ENCODE measurements around the gene CRB2. TPM values are rescaled to one million over a fixed set of nuclear protein-coding genes. Genes with fewer than 3 reads are reported as not detected.

The CRB2 gene
- total RNA-seq, 2 experiments from 2014 or later: 0.03 TPM; not detected in 1

DNA sequence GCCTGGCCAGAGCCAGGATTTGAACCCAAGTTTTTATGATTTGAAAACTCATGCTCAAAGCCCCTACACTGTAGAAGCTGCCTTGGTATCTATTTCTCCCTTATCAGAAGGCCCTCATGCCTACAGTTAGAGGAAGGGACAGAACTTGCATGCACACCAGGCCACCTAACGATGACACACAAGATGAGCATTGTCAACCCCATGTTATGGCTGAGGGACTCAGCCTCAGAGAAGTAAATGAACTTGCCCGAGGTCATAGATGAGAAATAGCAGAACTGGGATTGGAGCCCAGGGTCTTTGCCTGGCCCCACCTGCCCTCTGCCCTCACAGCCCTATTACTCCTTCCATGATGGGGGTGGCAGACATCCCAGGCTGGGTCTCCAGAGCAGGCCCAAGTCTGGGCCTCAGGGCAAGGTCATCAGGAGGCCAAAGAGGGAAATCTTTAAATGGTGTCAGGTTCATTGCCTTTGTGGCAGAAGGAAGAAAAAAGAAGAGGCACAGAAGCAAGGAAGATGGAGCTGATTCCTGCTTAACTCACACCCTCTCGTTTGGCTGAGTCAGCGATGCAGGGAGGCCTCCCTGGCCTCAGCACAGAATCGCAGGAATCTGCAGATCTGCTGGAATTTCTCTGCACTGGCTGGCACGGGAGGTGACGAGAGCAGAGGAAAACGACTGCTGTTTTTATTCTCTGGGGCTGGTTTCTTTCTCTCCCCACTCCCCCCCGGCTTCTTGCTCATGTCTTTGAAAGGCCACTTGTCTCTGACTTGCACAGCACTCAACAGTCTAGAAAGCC, 20.6 kb upstream of the CRB2 start:
- peaks cover 22% of the 10 kb centered on the region for H3K4me1 Mint-ChIP-seq
- H3K4me3 Mint-ChIP-seq: no peak overlapping the region
- no peak overlapping the region for H3K27ac Mint-ChIP-seq
- DNase-seq: no peak
- no peaks in the 10 kb centered on the region for H3K9me3 Mint-ChIP-seq
- CTCF ChIA-PET: interaction anchor here (1.4 kb wide), 1 partner anchor 253 kb away, joined by 3 read pairs; no protein-coding TSS in a partner anchor
- H3K27me3 Mint-ChIP-seq: no peaks in the 10 kb centered on the region
- POLR2A ChIA-PET: no interaction called here
- no peaks in the 10 kb centered on the region for H3K36me3 Mint-ChIP-seq (ENCODE audit: low read depth)

DNA sequence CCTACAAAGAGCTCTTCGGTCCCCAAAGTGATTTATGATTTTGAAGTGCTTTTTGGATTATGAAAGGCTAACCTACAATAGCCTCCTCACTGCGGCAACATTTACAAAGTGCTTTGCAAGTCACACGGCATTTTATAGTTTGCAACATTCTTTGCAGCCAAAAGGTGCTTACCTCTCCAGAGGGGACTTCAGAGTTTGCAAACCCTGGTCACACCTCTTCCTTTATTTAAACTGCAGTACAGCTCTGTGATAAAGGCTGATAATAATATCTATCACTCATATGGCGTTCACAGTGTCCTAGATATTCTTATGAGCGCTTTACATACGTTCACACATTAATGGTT, 20.0 kb upstream of the CRB2 start:
- POLR2A ChIA-PET: no interaction called here
- Mint-ChIP-seq H3K27ac (no peak overlapping the region), H3K4me1 (peaks cover 27% of the 10 kb centered on the region), H3K9me3 (no peaks in the 10 kb centered on the region), H3K27me3 (no peaks in the 10 kb centered on the region), H3K4me3 (no peak overlapping the region), H3K36me3 (ENCODE audit: low read depth) (no peaks in the 10 kb centered on the region)
- CTCF ChIA-PET: interaction anchor here (1.4 kb wide), 1 partner anchor 254 kb away, joined by 3 read pairs; no protein-coding TSS in a partner anchor
- no peak for DNase-seq

DNA sequence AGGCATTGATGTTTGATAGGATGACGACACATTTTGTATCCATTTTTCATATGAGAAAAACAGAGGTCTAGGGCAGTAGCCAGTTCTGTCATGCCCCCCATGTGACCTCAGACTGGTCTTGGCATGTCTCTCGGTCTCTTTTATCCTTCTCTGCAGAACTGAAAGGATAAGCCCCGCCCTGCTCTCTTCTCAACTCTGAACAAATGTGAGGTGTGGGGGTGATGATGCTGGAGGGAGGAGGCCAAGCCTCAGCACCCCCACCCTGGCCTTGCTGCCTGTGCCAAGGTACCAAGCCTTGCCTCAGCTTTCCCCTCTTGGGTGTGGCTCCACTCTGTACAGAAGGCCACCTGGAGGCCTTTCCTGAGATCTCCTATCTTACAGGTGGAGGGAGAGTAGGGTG, 19.5 kb upstream of the CRB2 start:
- Mint-ChIP-seq H3K4me3 (no peak overlapping the region), H3K27me3 (no peaks in the 10 kb centered on the region), H3K27ac (no peak overlapping the region), H3K36me3 (ENCODE audit: low read depth) (no peaks in the 10 kb centered on the region), H3K9me3 (no peaks in the 10 kb centered on the region), H3K4me1 (peaks cover 32% of the 10 kb centered on the region)
- POLR2A ChIA-PET: no interaction called here
- no peak for DNase-seq
- CTCF ChIA-PET: interaction anchor here (1.4 kb wide), 1 partner anchor 254 kb away, joined by 3 read pairs; no protein-coding TSS in a partner anchor

DNA sequence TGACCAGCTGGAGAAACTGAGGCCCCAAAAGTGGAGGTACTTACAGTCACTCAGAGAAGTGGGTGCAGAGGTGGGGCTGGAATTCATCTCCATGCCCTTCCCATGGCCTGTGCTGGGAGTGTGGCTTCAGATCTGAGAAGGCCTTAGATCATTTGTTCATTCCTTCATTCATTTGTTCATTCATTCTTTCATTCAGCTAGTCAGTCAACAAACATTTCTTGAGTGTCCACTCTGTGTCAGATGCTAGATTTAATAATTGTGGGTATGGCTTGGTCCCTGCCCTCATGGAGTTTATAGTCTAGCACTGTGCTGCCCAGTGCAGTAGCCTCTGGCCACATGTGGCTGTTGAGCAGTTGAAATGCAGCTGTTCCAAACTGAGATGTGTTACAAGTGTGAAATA, 19.0 kb upstream of the CRB2 start:
- Mint-ChIP-seq H3K4me3 (no peak overlapping the region), H3K4me1 (peaks cover 36% of the 10 kb centered on the region), H3K36me3 (ENCODE audit: low read depth) (no peaks in the 10 kb centered on the region), H3K27me3 (no peaks in the 10 kb centered on the region), H3K27ac (no peak overlapping the region), H3K9me3 (no peaks in the 10 kb centered on the region)
- no peak for DNase-seq
- POLR2A ChIA-PET: no interaction called here
- CTCF ChIA-PET: no interaction called here

DNA sequence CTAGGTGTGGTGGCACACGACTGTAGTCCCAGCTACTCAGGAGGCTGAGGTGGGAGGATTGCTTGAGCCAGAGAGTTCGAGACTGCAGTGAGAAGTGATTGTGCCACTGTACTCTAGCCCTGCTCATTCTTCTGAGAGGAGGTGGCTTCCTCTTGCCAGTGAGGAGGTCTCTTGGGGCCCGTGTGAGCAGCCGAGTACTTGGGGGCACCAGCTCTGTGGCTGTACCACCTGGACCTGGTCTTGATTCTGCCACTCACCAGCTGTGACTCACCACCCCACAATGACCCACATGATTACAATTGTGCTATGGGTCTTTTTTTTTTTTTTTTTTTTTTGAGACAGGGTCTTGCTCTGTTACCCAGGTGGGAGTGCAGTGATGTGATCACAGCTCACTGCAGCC, 18.0 kb upstream of the CRB2 start:
- POLR2A ChIA-PET: interaction anchor here (1.2 to 3.8 kb wide), 2 partner anchors 11 to 14 kb away, joined by 3 to 48 read pairs; no protein-coding TSS in a partner anchor
- H3K36me3 Mint-ChIP-seq (ENCODE audit: low read depth): no peaks in the 10 kb centered on the region
- no peak overlapping the region for H3K27ac Mint-ChIP-seq
- no peaks in the 10 kb centered on the region for H3K9me3 Mint-ChIP-seq
- H3K4me1 Mint-ChIP-seq: peaks cover 36% of the 10 kb centered on the region
- no peak for DNase-seq
- H3K27me3 Mint-ChIP-seq: no peaks in the 10 kb centered on the region
- CTCF ChIA-PET: no interaction called here
- H3K4me3 Mint-ChIP-seq: no peak overlapping the region

DNA sequence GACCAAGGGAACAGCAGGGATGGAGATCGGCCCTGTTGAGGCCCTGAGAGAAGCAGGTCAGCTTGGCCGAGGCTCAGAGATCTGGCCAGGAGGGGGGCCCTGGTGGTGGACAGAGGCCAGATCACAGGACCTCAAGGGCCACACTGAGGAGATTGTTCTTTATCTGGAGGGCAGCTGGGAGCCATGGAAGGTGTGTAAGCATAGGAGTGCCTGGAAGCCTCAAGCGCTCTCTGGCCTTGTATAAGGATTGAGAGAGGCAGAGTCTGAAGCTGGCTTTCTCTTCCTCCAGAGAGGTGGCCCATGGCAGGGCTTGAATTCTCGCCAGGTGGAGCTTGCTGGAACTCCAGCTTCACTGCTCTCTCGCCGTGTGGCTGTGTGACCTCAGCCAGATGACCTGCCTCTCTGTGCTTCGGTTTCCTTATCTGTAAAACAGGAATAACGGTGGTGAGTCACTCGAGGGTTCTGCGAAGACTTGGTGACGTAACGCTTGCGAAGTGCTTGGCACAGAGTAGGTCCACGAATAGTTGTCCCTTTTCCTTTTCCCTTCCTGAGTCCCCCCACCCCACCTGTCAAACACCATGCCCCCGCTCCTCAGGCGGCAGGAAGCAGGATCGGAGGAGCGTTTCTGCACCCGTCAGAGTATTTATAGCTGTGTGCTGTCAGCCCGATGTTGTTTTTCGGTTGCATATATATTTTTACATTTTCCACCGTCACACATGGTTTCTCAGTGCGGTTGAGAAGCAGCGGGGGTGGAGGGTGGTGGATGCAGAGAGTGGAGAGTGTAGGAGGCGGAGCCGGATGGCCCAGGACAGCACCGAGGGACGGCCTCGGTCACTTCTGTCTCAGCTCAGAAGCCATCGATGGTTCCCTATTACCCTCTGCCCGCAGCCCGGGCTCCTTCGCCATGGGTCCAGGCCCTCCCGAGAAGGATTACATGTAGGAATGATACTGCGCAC, 17.0 kb upstream of the CRB2 start:
- Mint-ChIP-seq H3K36me3 (ENCODE audit: low read depth) (no peaks in the 10 kb centered on the region), H3K27ac (peak overlapping the region; percentile 97), H3K9me3 (no peaks in the 10 kb centered on the region), H3K4me1 (peaks cover 36% of the 10 kb centered on the region), H3K4me3 (peak overlapping the region; percentile 77), H3K27me3 (no peaks in the 10 kb centered on the region)
- CTCF ChIA-PET: interaction anchor here (0.9 to 1.9 kb wide), 9 partner anchors 10 to 221 kb away, joined by 3 to 16 read pairs (median 5); no protein-coding TSS in a partner anchor
- peak; percentile 80 for DNase-seq
- POLR2A ChIA-PET: interaction anchor here (0.9 to 3.8 kb wide), 13 partner anchors 10 to 435 kb away, joined by 3 to 48 read pairs (median 4); partner anchors contain the start of genes RC3H2 and ZBTB6

DNA sequence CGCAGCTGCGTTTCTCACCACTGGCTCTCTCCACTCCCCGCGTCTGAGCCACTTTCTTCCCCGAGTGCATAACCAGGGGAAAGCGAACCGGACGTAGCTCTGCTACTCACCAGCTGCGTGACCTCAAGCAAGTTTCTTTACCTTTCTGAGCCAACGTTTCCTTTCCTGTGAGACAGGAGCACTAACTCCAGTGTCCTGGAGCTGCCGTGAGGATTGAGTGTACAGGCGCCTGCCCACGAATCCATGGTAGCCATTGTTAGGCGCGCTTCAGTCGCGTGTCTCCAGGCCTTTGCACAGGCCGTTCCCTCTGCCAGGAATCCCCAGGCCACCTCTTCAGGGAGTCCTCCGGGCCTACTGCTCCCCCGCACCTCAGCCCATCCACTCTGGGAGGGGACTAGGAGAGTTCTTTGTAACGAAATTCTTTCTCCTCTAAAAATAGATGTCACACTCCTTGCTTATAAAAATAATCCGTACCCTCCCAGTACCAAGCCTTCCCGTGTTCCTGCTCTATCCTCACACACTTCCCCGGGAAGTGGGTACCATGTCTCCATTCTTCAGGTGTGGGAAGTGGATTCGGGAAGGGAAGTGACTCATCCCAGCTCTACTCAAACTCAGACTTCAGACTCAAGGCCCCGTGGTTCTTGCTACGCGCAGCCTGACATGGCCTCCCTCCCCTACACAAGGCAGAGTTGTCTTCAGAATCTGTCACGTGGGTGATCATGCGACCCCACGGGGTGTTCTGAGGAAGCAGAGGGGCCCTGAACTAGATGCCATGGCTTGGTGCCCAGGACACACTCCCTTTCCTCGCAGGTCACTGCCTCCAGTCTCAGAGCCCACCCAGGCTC, 16.1 kb upstream of the CRB2 start:
- peaks cover 36% of the 10 kb centered on the region for H3K4me1 Mint-ChIP-seq
- POLR2A ChIA-PET: interaction anchor here (1.0 to 3.8 kb wide), 11 partner anchors 9 to 513 kb away, joined by 3 to 48 read pairs (median 4); partner anchors contain the start of genes RC3H2 and ZBTB6
- no peaks in the 10 kb centered on the region for H3K36me3 Mint-ChIP-seq (ENCODE audit: low read depth)
- no peaks in the 10 kb centered on the region for H3K27me3 Mint-ChIP-seq
- peak; percentile 71 for DNase-seq
- no peaks in the 10 kb centered on the region for H3K9me3 Mint-ChIP-seq
- H3K4me3 Mint-ChIP-seq: peak overlapping the region; percentile 77
- CTCF ChIA-PET: interaction anchor here (0.6 to 1.9 kb wide), 11 partner anchors 9 to 512 kb away, joined by 3 to 16 read pairs (median 3); partner anchors contain the start of gene PDCL
- peak overlapping the region; percentile 97 for H3K27ac Mint-ChIP-seq

DNA sequence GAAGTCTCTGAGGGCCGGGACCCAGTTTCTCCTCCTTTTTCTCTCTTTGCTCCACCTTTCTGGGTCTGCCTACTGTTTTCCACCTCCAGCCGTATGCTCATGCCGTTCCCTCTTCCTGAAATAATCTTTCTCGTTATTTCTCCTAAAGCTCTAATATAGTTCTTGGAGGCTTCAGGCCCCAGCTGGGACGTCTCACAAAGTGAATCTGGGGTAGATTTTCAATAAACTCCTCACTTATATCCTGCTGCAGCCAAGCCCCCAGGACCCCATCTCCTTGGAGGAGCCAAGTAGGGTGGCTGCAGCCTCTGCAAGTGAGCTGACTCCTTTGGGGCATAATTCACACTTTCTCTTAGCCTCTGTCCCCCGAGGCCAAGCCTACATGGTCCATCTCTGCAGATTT, 14.2 kb upstream of the CRB2 start:
- no peak for DNase-seq
- Mint-ChIP-seq H3K27me3 (no peaks in the 10 kb centered on the region), H3K36me3 (ENCODE audit: low read depth) (no peaks in the 10 kb centered on the region), H3K27ac (no peak overlapping the region), H3K4me1 (peaks cover 36% of the 10 kb centered on the region), H3K9me3 (no peaks in the 10 kb centered on the region), H3K4me3 (no peak overlapping the region)
- POLR2A ChIA-PET: interaction anchor here (0.6 to 2.9 kb wide), 2 partner anchors 428 to 437 kb away, joined by 3 to 12 read pairs; partner anchors contain the start of gene RC3H2
- CTCF ChIA-PET: interaction anchor here (1.5 kb wide), 1 partner anchor 8 kb away, joined by 5 read pairs; no protein-coding TSS in a partner anchor

DNA sequence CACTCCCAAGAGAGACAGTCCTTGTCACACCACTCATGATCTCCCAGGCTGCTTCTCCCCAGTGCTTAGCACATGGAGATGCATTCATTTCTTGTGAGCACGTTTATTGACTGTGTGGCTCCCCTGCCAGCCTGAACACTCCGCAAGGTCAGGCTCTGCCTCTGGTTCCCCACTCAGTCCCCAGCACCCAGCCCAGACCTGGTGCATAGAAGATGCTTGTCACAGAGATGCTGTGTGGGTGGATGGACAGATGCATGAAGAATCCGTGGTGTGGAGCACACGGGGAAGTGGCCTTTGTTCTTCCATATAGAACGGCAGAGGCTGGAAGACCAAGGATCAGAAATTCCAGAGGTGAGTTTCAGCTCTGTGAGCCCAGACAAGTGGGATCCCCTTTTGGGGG, 13.8 kb upstream of the CRB2 start:
- Mint-ChIP-seq H3K9me3 (no peaks in the 10 kb centered on the region), H3K27ac (no peak overlapping the region), H3K27me3 (no peaks in the 10 kb centered on the region), H3K36me3 (ENCODE audit: low read depth) (no peaks in the 10 kb centered on the region), H3K4me3 (no peak overlapping the region), H3K4me1 (peaks cover 36% of the 10 kb centered on the region)
- DNase-seq: no peak
- ChIA-PET POLR2A (no interaction called here), CTCF (no interaction called here)

DNA sequence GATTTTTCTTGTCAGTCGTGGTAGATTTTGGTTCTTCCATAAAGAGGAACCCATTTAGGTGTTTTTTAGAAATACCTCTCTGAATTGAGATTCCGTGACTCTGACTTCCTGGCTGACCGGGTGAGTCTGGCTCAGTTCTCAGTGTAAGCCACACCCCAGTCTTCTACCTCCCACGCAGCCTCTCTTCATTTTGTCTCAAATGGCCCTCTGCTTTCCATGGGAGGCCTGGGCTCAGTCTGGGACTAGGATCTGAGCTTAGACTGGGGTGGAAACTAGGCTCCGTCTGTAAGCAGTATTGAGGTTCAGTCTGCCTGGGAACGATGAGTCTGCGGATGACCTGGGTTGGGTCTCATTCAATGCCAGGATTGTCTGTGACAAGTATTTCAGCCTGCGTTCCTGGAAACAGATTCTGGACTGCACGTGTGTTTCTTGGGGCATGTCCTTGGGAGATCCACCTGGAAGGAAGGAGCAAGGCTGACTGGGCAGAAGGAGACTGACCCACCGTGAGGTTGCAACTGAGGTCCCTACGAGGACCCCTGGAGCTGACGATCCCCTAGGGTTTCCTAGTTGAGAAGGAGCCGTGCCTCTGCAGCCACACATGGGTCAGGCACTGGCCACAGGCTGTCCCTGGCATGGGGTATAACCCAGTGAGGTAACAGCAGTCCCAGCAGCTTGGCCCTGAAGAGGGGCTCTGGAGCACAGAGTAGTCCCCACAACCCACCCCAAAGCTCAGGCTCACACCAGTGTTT, 12.4 kb upstream of the CRB2 start:
- CTCF ChIA-PET: interaction anchor here (0.6 kb wide), 1 partner anchor 46 kb away, joined by 4 read pairs; no protein-coding TSS in a partner anchor

DNA sequence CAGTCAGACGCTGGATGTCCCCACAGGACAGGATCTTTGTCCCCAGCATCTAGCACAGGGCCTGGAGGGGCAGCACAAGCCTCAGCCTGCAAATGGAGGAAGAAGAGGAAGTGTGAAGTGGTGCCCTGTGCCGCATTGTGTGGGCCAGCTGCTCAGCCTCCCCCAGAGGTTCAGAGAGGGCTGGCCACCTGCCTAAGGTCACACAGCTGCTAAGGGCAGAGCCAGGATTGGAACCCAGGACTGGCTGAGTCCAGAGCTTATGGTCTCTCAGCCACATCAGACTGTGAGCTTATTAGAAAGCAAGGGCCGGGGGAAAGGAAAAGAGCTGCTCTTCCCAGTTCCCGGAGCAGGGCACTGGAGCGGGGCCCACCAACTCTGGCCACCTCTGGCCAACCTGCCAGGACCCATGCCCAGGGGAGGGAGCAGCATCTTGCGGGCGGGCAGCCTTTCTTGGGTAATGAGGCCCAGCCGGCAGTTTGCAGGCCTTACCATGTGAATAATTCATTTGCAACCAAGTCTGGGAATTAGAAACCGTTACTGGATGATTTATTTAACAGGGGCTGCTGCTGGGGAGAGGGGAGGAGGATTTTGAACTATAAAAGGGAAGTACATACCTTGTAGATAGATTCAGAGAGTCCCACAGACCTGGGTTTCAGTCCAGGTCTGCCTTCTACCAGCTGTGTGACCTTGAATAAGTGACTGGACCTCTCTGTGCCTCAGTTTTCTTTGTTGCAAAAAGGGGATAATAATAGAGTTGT, 11.6 kb upstream of the CRB2 start:
- DNase-seq: no peak
- CTCF ChIA-PET: interaction anchor here (1.0 to 1.8 kb wide), 2 partner anchors 10 to 47 kb away, joined by 4 to 6 read pairs; no protein-coding TSS in a partner anchor
- no peak overlapping the region for H3K4me3 Mint-ChIP-seq
- no peaks in the 10 kb centered on the region for H3K27me3 Mint-ChIP-seq
- no peaks in the 10 kb centered on the region for H3K9me3 Mint-ChIP-seq
- no peaks in the 10 kb centered on the region for H3K36me3 Mint-ChIP-seq (ENCODE audit: low read depth)
- no peak overlapping the region for H3K27ac Mint-ChIP-seq
- peaks cover 24% of the 10 kb centered on the region for H3K4me1 Mint-ChIP-seq
- POLR2A ChIA-PET: interaction anchor here (0.6 kb wide), 1 partner anchor 17 kb away, joined by 3 read pairs; no protein-coding TSS in a partner anchor

More for the DNA sequence above, 12.4 kb upstream of the CRB2 start:
- peaks cover 32% of the 10 kb centered on the region for H3K4me1 Mint-ChIP-seq
- H3K9me3 Mint-ChIP-seq: no peaks in the 10 kb centered on the region
- DNase-seq: no peak
- H3K27me3 Mint-ChIP-seq: no peaks in the 10 kb centered on the region
- POLR2A ChIA-PET: interaction anchor here (0.6 kb wide), 1 partner anchor 16 kb away, joined by 3 read pairs; no protein-coding TSS in a partner anchor
- H3K27ac Mint-ChIP-seq: no peak overlapping the region
- H3K36me3 Mint-ChIP-seq (ENCODE audit: low read depth): no peaks in the 10 kb centered on the region
- H3K4me3 Mint-ChIP-seq: no peak overlapping the region
